ENCODE results near the gene CABCOCO1. TPM values are rescaled to one million over a fixed set of nuclear protein-coding genes. Genes with fewer than 3 reads are reported as not detected.
A peak's percentile ranks its signal among the peaks of the same experiment; 100 is the strongest.

CABCOCO1 gene
- total RNA-seq, 1 donor from 2014 or later, result 0.47 TPM

DNA sequence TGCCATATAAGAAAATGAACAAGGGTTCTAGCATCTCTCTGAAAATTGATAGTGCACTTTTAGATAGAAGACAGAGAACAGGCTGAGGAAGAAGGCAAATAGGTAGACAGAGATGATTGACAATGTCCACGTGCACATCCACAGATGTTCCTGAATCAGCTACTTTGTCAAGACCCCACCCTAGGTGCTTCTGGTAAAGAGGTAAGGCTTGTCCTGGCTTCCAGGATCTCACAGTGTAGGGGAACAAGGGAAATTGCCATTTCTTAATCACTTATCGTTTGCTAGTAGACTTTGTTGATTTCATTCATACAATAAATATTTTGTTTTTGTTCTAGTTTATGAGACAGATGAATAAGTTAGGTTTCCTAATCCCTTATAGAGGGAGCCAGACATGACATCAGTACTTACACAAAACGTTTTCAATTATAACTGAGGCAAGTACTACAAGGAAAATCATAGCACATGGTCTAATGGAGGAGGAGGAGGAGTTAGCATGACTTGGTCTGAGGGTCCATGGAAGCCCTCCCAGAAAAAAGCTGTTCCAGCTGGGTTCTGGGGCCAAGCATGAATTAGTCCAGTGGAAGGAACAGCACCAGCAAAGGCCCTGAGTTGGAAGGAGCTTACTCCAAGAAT lies 122.9 kb downstream of the CABCOCO1 start:
- Mint-ChIP-seq H3K4me3 (ENCODE audit: unreplicated experiment) (no peak overlapping the region), H3K9me3 (ENCODE audit: low read depth) (peaks cover 3% of the 10 kb centered on the region), H3K4me1 (ENCODE audit: low read depth) (peaks cover 32% of the 10 kb centered on the region), H3K27me3 (ENCODE audit: low read depth) (no peaks in the 10 kb centered on the region), H3K36me3 (ENCODE audit: low read depth) (no peaks in the 10 kb centered on the region), H3K27ac (ENCODE audit: unreplicated experiment) (peak overlapping the region; percentile 49)
- TF ChIP-seq, protein P1, sequence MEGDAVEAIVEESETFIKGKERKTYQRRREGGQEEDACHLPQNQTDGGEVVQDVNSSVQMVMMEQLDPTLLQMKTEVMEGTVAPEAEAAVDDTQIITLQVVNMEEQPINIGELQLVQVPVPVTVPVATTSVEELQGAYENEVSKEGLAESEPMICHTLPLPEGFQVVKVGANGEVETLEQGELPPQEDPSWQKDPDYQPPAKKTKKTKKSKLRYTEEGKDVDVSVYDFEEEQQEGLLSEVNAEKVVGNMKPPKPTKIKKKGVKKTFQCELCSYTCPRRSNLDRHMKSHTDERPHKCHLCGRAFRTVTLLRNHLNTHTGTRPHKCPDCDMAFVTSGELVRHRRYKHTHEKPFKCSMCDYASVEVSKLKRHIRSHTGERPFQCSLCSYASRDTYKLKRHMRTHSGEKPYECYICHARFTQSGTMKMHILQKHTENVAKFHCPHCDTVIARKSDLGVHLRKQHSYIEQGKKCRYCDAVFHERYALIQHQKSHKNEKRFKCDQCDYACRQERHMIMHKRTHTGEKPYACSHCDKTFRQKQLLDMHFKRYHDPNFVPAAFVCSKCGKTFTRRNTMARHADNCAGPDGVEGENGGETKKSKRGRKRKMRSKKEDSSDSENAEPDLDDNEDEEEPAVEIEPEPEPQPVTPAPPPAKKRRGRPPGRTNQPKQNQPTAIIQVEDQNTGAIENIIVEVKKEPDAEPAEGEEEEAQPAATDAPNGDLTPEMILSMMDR (IDR thresholded peaks at IDR 0.05), result no peak
- DNase-seq (ENCODE audit: low spot score), result no peak

DNA sequence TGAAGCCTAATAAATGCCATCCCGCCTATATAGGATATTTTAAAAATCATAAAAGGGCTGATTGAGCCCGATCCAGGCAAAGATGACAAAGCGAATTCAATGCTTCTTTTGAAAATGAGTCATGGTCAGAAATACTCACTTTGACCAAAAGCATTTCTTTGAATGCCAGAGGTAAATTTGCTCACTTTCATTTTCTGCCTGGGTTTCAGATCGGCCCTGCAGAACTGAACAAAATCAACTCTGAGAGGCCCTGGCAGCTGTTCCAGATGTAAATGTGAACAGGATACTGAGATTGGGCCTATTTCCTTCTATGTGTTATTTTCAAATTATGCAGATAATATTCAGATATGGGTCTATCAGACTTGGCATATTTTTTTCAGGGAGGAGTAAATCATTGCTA lies 124.0 kb downstream of the CABCOCO1 start:
- DNase-seq (ENCODE audit: low spot score), result no peak
- Mint-ChIP-seq H3K27me3 (ENCODE audit: low read depth) (no peaks in the 10 kb centered on the region), H3K9me3 (ENCODE audit: low read depth) (peaks cover 3% of the 10 kb centered on the region), H3K4me3 (ENCODE audit: unreplicated experiment) (peak overlapping the region; percentile 40), H3K4me1 (ENCODE audit: low read depth) (peaks cover 43% of the 10 kb centered on the region), H3K27ac (ENCODE audit: unreplicated experiment) (peak overlapping the region; percentile 49), H3K36me3 (ENCODE audit: low read depth) (no peaks in the 10 kb centered on the region)
- TF ChIP-seq, protein P1 (IDR thresholded peaks at IDR 0.05), result no peak

DNA sequence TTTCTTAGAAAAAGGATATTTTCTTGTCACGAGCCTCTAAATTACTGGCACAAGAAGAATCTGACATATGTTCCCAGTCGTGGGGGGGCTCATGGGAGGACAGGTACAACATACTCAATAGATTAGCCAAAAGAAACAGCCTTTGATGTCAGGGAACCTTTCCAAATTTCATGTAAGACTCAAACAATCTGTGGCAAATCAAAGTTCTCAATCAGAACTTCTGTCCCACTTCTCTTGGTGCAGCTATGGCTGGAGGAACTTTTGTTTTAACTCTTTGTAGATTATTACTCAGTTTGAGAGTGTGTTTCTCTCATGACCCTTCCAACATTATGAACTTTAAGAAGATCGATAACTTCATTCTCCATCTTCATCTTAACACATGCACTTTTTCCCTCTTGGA lies 124.4 kb downstream of the CABCOCO1 start:
- TF ChIP-seq, protein P1 (IDR thresholded peaks at IDR 0.05), result no peak
- no peaks in the 10 kb centered on the region for H3K27me3 Mint-ChIP-seq (ENCODE audit: low read depth)
- DNase-seq (ENCODE audit: low spot score), result no peak
- peaks cover 1% of the 10 kb centered on the region for H3K9me3 Mint-ChIP-seq (ENCODE audit: low read depth)
- H3K27ac Mint-ChIP-seq (ENCODE audit: unreplicated experiment), result peak overlapping the region; percentile 49
- H3K4me3 Mint-ChIP-seq (ENCODE audit: unreplicated experiment), result peak overlapping the region; percentile 40
- H3K4me1 Mint-ChIP-seq (ENCODE audit: low read depth), result peaks cover 44% of the 10 kb centered on the region
- H3K36me3 Mint-ChIP-seq (ENCODE audit: low read depth), result no peaks in the 10 kb centered on the region

DNA sequence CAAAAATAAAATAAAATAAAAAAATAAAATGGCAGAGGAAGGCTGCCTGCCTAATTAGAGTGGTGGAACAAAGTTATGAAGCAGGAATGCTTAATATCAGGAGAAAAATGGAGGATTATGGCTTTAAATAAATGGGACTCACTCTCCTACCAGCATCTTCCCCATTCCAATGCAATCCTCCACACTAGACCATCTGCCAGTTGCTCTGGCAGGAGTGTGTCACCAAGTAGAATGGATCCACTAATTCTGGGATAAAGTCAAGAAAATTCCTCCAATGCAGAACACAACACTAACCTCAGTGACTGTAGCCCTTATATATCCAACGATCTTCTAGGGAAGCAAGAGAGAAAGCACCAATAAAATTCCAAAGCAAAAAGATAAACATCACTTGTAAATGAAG lies 126.3 kb downstream of the CABCOCO1 start:
- H3K27me3 Mint-ChIP-seq (ENCODE audit: low read depth), result no peaks in the 10 kb centered on the region
- no peaks in the 10 kb centered on the region for H3K36me3 Mint-ChIP-seq (ENCODE audit: low read depth)
- H3K4me1 Mint-ChIP-seq (ENCODE audit: low read depth), result peaks cover 61% of the 10 kb centered on the region
- no peaks in the 10 kb centered on the region for H3K9me3 Mint-ChIP-seq (ENCODE audit: low read depth)
- TF ChIP-seq, protein P1 (IDR thresholded peaks at IDR 0.05), result no peak
- no peak overlapping the region for H3K4me3 Mint-ChIP-seq (ENCODE audit: unreplicated experiment)
- DNase-seq (ENCODE audit: low spot score), result no peak
- no peak overlapping the region for H3K27ac Mint-ChIP-seq (ENCODE audit: unreplicated experiment)

DNA sequence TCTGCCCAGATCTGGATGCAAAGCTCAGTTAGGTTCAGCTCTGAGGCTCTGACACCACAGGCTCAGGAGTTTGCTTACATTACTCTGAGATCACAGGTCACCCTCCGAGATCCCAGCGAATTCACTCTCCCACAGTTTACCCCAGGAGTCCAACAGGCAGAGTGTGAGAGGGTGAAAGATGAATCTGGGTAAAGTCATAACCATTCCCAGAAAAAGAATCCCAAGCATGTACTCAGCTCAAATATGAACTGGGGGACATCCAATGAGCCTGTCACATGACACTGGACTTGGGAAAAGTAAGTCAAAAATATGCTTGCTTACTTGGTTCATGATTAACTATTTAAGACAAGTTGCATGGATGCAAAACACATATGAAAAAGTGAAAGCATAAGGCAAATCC lies 128.5 kb downstream of the CABCOCO1 start:
- DNase-seq (ENCODE audit: low spot score), result no peak

More for the DNA sequence above, 128.5 kb downstream of the CABCOCO1 start:
- no peaks in the 10 kb centered on the region for H3K9me3 Mint-ChIP-seq (ENCODE audit: low read depth)
- H3K36me3 Mint-ChIP-seq (ENCODE audit: low read depth), result no peaks in the 10 kb centered on the region
- peaks cover 65% of the 10 kb centered on the region for H3K4me1 Mint-ChIP-seq (ENCODE audit: low read depth)
- peak overlapping the region; percentile 90 for H3K27ac Mint-ChIP-seq (ENCODE audit: unreplicated experiment)
- no peaks in the 10 kb centered on the region for H3K27me3 Mint-ChIP-seq (ENCODE audit: low read depth)
- TF ChIP-seq, protein P1 (IDR thresholded peaks at IDR 0.05), result no peak
- no peak overlapping the region for H3K4me3 Mint-ChIP-seq (ENCODE audit: unreplicated experiment)

Data from chondrocyte (in vitro differentiated cells).